ENCODE measurements around the gene PRDX1.

DNA sequence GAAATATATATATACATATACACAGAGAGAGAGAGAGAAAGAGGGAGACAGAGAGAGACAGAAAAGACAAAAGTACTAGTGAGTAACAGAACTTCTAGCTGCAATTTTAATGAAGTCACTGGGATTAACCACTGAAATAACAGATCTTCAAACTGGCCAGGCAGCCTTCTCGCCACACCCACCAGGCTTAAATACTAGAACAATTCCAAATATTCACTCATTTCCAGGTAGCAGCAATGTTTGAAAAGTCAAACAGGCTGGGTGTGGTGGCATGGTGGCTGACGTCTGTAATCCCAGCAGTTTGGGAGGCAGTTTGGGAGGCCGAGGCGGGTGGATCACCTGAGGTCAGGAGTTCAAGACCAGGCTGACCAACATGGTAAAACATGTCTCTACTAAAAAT, 5.2 kb downstream of the PRDX1 start:
- TF ChIP-seq, protein P1, sequence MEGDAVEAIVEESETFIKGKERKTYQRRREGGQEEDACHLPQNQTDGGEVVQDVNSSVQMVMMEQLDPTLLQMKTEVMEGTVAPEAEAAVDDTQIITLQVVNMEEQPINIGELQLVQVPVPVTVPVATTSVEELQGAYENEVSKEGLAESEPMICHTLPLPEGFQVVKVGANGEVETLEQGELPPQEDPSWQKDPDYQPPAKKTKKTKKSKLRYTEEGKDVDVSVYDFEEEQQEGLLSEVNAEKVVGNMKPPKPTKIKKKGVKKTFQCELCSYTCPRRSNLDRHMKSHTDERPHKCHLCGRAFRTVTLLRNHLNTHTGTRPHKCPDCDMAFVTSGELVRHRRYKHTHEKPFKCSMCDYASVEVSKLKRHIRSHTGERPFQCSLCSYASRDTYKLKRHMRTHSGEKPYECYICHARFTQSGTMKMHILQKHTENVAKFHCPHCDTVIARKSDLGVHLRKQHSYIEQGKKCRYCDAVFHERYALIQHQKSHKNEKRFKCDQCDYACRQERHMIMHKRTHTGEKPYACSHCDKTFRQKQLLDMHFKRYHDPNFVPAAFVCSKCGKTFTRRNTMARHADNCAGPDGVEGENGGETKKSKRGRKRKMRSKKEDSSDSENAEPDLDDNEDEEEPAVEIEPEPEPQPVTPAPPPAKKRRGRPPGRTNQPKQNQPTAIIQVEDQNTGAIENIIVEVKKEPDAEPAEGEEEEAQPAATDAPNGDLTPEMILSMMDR (IDR thresholded peaks at IDR 0.05) = no peak
- TF ChIP-seq POLR2A (IDR thresholded peaks at IDR 0.05) = no peak
